Osteocyte (in vitro differentiated cells): Measurements from ENCODE around the gene GSK3B. TPM values are rescaled to one million over a fixed set of nuclear protein-coding genes. Genes with fewer than 3 reads are reported as not detected.

Experiments
- DNase-seq: peaks from one replicate; pipeline ENCODE4 v3.0.0; 2021; ENCODE audit warnings: mixed read lengths; ENCODE audit not compliant: unreplicated experiment; ENCODE audit errors: extremely low spot score
- H3K27ac Mint-ChIP-seq: one replicate; pipeline ENCODE4 v1.8.0; 2021; ENCODE audit warnings: mild to moderate bottlenecking, mixed read lengths; ENCODE audit not compliant: unreplicated experiment
- H3K27me3 Mint-ChIP-seq: one replicate; pipeline ENCODE4 v1.8.0; 2021; ENCODE audit warnings: mixed read lengths; ENCODE audit not compliant: unreplicated experiment
- H3K36me3 Mint-ChIP-seq: one replicate; pipeline ENCODE4 v1.8.0; 2021; ENCODE audit warnings: mixed read lengths; ENCODE audit not compliant: unreplicated experiment
- H3K4me1 Mint-ChIP-seq: one replicate; pipeline ENCODE4 v1.8.0; 2021; ENCODE audit warnings: mixed read lengths; ENCODE audit not compliant: unreplicated experiment
- H3K4me3 Mint-ChIP-seq: one replicate; pipeline ENCODE4 v1.8.0; 2021; ENCODE audit warnings: mild to moderate bottlenecking, moderate library complexity, mixed read lengths; ENCODE audit not compliant: unreplicated experiment
- H3K9me3 Mint-ChIP-seq: one replicate; pipeline ENCODE4 v1.8.0; 2021; ENCODE audit warnings: mixed read lengths; ENCODE audit not compliant: unreplicated experiment
- total RNA-seq: library from RNA; stranded (reverse); gene quantifications from 2 replicates; pipeline ENCODE4 v1.2.1, GENCODE V29; 2021
- TF ChIP-seq, protein P1 (sequence below): fragments of 200-600 bp; sonication (generic); IDR thresholded peaks from 2 replicates; pipeline ENCODE4 v1.5.0; 2021; ENCODE audit warnings: antibody characterized with exemption, mild to moderate bottlenecking, moderate library complexity

The GSK3B gene
- total RNA-seq, 1 donor from 2014 or later = 80.0 TPM

DNA sequence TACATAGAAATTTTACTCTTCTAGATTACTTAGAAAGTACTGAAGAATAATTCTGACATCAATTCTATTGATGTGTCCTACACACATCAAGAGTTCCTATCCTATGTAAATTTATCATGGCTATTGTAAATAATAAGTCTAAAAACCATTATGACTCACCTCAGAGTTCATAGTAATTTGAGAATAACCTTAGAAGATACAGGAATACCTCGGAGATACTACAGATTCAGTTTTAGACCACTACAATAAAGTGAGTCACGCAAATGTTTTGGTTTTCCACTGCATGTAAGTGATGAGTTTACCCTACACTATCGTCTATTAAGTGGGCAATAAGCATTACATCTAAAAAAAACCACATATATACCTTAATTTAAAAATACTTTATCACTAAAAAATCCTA, 237.6 kb downstream of the GSK3B start:
- no peak overlapping the region for H3K27ac Mint-ChIP-seq
- H3K4me1 Mint-ChIP-seq = no peaks in the 10 kb centered on the region
- H3K27me3 Mint-ChIP-seq = no peaks in the 10 kb centered on the region
- no peak overlapping the region for H3K4me3 Mint-ChIP-seq
- H3K36me3 Mint-ChIP-seq = peaks cover 54% of the 10 kb centered on the region
- TF ChIP-seq, protein P1, sequence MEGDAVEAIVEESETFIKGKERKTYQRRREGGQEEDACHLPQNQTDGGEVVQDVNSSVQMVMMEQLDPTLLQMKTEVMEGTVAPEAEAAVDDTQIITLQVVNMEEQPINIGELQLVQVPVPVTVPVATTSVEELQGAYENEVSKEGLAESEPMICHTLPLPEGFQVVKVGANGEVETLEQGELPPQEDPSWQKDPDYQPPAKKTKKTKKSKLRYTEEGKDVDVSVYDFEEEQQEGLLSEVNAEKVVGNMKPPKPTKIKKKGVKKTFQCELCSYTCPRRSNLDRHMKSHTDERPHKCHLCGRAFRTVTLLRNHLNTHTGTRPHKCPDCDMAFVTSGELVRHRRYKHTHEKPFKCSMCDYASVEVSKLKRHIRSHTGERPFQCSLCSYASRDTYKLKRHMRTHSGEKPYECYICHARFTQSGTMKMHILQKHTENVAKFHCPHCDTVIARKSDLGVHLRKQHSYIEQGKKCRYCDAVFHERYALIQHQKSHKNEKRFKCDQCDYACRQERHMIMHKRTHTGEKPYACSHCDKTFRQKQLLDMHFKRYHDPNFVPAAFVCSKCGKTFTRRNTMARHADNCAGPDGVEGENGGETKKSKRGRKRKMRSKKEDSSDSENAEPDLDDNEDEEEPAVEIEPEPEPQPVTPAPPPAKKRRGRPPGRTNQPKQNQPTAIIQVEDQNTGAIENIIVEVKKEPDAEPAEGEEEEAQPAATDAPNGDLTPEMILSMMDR = no peak
- DNase-seq = no peak
- peaks cover 5% of the 10 kb centered on the region for H3K9me3 Mint-ChIP-seq

DNA sequence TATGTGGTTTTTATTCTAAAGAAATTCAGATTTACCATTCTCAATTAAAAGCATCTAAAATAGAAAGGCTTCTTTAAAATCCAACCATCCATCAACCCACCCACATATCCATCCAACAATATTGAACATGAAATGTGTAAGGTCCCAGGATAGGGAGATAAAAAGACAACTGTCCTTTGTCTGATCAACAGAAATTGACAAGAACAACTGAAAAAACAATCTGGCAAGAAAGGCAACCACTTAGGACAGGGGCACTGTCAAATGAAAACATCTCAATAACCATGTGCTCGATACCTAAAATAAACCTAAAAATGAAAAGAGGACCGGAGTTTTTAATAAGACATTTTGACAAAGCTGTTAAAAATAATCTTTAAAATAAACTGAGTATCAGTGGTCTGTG, 245.1 kb downstream of the GSK3B start:
- TF ChIP-seq, protein P1 = no peak
- H3K4me1 Mint-ChIP-seq = peaks cover 2% of the 10 kb centered on the region
- peaks cover 39% of the 10 kb centered on the region for H3K36me3 Mint-ChIP-seq
- H3K27me3 Mint-ChIP-seq = no peaks in the 10 kb centered on the region
- no peak for DNase-seq
- H3K27ac Mint-ChIP-seq = no peak overlapping the region
- no peak overlapping the region for H3K4me3 Mint-ChIP-seq
- H3K9me3 Mint-ChIP-seq = peaks cover 5% of the 10 kb centered on the region

- H3K36me3 Mint-ChIP-seq = peaks cover 42% of the 10 kb centered on the region
- H3K27me3 Mint-ChIP-seq = no peaks in the 10 kb centered on the region
- DNase-seq = no peak
- H3K4me3 Mint-ChIP-seq = no peak overlapping the region
- H3K9me3 Mint-ChIP-seq = peaks cover 11% of the 10 kb centered on the region
- H3K27ac Mint-ChIP-seq = no peak overlapping the region
- TF ChIP-seq, protein P1 = no peak
- H3K4me1 Mint-ChIP-seq = peaks cover 5% of the 10 kb centered on the region
These were observed 252.3 kb downstream of the GSK3B start for GRCh38 chr3:119841808-119842471.

DNA sequence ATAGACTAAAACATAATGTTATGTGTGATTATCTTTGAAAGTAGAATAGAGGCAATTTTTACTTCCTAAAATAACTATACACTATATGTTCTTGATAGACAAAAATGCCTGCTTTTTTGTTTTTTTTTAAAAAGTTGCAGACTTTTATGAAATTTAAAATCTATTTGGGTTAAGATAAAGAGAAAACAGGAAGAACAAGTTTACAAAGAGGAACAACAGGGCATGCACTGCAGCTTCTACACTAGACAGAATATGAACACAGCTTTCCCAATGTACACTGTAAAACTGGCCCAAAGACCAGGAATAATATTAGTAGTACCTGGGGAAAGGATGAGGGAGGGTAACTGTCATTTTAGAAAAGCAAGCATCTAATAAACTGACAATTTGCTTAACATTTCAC, 258.7 kb downstream of the GSK3B start:
- H3K27ac Mint-ChIP-seq = no peak overlapping the region
- H3K9me3 Mint-ChIP-seq = no peaks in the 10 kb centered on the region
- H3K4me3 Mint-ChIP-seq = no peak overlapping the region
- H3K4me1 Mint-ChIP-seq = peaks cover 24% of the 10 kb centered on the region
- H3K27me3 Mint-ChIP-seq = no peaks in the 10 kb centered on the region
- TF ChIP-seq, protein P1 = no peak
- peaks cover 18% of the 10 kb centered on the region for H3K36me3 Mint-ChIP-seq
- DNase-seq = no peak

DNA sequence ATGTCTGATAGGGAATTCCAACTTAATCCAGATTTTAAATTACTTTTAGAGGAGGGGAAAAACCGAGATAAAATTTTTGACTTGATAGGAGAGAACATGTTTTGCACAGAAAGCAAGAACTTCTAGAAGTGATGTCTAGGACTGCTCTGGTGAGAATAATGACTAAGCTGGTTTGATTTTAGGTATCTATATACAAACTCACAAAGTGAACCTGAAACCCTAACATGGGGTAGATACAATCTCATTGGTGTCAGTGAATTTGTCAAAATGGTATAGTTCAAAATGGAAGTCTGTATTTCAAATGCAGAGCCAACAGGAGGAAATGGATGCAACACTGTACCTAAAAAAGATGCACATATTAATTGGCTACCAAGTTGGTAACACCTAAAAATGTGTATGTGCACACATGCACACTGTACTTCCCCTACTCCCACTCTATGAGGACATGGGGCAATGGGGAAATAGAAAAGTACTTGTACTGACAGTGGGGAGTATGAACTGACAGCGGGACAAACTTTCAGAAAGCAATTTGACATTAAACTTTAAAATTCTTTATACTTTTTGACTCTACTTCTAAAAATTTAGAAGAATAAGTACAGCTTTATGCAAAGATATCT, 259.4 kb downstream of the GSK3B start:
- Mint-ChIP-seq H3K36me3 (peaks cover 14% of the 10 kb centered on the region), H3K27ac (no peak overlapping the region), H3K4me1 (peaks cover 24% of the 10 kb centered on the region), H3K9me3 (no peaks in the 10 kb centered on the region), H3K27me3 (no peaks in the 10 kb centered on the region), H3K4me3 (no peak overlapping the region)
- no peak for DNase-seq
- TF ChIP-seq, protein P1 = no peak
